Left hindlimb (tissue), 1 donor: ENCODE measurements around the gene UPK1B.
"Not testable (repeated sequence)": the region's sequence is repeated elsewhere in the genome, so short reads cannot be mapped to it uniquely, and the experiment has no call there.

Source experiments
- DNase-seq: peaks from one replicate; pipeline ENCODE4 v3.0.0-alpha.2; 2018

UPK1B gene

GRCh38 chr3:119173325-119173724, at the start of gene UPK1B:
Gene UPK1B (plus strand): TSS chr3:119173598. CDS start chr3:119186742, 13,144 bp downstream.
- no peak for DNase-seq

GRCh38 chr3:119125342-119125741, 48.1 kb upstream of the UPK1B start:
- DNase-seq = no peak

- DNase-seq = no peak
Measured at GRCh38 chr3:119125742-119126504, 47.5 kb upstream of the UPK1B start.

GRCh38 chr3:119130291-119130690, 43.1 kb upstream of the UPK1B start:
- not testable (repeated sequence) for DNase-seq

DNA sequence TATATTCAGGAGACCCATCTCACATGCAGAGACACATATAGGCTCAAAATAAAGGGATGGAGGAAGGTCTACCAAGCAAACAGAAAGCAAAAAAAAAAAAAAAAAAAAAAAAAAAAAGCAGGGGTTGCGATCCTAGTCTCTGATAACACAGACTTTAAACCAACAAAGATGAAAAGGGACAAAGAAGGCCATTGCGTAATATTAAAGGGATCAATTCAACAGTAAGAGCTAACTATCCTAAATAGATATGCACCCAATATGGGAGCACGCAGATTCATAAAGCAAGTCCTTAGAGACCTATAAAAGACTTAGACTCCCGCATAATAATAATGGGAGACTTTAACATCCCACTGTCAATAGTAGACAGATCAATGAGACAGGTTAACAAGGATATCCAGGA, 41.1 kb upstream of the UPK1B start:
- not testable (repeated sequence) for DNase-seq

- DNase-seq = not testable (repeated sequence)
Measured at GRCh38 chr3:119139360-119139759, 34.0 kb upstream of the UPK1B start.

DNA sequence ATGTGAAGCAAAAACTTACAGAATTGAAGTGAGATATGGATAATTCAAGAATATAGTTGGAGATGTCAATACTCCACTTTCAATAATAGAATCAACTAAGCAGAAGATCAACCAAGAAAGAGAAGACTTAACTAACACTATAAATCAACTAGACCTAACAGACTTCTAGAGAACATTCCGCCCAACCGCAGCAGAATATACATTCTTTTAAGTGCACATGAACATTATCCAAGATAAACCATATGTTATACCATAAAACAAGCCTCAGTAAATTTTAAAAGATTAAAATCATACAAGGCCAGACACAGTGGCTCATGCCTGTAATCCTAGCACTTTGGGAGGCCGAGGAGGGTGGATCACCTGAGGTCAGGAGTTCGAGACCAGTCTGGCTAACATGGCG, 32.9 kb upstream of the UPK1B start:
- DNase-seq = no peak

DNA sequence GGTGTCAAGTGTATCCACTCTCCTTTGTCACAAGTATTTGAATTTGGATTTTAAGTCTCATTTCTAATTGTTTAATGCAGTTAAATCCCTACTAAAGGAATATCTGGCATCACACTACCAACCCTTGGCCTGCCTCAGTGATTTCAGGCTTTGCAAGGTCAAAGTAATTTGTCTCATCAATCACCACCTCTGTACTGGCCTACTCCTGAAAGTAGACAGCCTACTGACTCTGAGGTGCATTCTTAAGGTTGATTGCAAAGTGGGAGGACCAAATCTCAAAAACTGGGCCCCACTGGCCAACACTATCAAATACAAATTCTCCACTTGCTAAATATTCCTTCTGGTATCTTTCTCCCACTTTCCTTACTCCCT, 28.3 kb upstream of the UPK1B start:
- no peak for DNase-seq

- peak; percentile 28 for DNase-seq
Measured at GRCh38 chr3:119145500-119146167, 27.8 kb upstream of the UPK1B start, which contains the start of gene TEX55. Gene TEX55 (plus strand): TSS chr3:119146165. CDS start chr3:119146190, 25 bp downstream.

GRCh38 chr3:119146578-119147375, 26.6 kb upstream of the UPK1B start:
- DNase-seq = no peak

DNA sequence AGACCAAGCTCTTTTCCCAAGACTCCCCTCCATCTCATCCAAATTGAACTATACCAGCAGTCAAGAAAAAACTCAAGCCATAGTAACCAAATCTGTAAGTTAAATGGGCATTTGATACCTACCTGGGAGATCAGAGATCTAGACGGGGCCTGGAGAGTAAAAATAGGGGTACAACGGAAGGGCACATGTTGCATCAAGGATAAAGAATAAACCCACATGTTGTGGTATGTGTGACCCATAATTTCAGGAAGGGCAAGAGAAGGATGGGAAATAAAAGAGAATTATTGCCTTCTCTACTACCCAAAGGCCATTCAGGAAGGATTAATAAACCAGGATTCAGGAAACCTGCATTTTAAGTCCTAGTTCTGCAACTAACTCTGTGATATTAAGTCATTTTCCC, 25.9 kb upstream of the UPK1B start:
- no peak for DNase-seq

DNA sequence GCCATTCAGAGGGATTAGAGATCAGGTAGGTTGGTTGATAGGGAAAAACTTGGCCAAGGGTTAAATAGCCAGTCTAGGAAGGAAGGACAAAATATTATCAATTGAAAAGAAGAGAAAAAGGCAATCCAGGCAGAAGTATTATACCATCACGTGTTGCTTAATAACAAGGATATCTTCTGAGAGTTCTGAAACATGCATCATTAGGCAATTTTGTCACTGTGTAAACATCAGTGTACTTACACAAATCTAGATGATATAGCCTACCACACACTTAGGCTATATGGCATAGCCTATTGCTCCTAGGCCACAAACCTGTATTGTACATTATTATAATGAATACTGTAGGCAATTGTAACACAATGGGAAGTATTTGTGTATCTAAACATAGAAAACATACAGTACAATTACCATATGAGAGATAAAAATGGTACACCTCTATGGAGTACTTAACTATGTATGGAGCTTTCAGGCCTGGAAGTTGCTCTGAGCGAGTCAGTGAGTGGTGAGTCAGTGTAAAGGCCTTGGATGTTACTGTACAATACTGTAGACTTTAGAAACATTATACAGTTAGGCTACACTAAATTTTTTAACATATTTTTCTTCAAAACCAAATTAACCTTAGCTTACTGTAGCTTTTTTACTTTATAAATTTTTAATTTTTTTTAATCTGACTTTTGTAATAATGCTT, 24.8 kb upstream of the UPK1B start:
- DNase-seq = no peak

- no peak for DNase-seq
Measured at GRCh38 chr3:119149484-119149883, 23.9 kb upstream of the UPK1B start.

GRCh38 chr3:119156868-119157267, 16.5 kb upstream of the UPK1B start:
- DNase-seq = no peak

GRCh38 chr3:119157971-119158370, 15.4 kb upstream of the UPK1B start:
- no peak for DNase-seq

DNA sequence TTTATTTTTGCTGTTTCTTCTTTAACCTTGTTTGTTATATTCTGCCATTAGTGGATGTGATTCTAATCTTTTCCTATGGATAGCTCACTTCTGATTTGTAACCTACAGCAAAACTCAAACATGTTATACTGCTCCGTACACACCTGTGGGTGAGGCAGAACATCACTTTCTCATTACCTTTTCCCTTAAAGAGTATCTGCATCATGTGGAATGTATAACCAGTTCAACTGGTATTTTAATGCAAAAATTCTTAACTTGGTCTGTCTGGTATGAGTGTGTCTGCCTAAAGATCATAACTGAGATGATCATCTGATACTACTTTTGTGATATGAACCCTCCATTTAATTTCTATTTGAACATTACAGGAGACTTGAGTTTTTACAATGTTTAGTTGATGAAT, 13.0 kb upstream of the UPK1B start:
- DNase-seq = no peak

- DNase-seq = no peak
Measured at GRCh38 chr3:119160815-119161214, 12.6 kb upstream of the UPK1B start.

- DNase-seq = no peak
Measured at GRCh38 chr3:119161240-119161639, 12.2 kb upstream of the UPK1B start.

DNA sequence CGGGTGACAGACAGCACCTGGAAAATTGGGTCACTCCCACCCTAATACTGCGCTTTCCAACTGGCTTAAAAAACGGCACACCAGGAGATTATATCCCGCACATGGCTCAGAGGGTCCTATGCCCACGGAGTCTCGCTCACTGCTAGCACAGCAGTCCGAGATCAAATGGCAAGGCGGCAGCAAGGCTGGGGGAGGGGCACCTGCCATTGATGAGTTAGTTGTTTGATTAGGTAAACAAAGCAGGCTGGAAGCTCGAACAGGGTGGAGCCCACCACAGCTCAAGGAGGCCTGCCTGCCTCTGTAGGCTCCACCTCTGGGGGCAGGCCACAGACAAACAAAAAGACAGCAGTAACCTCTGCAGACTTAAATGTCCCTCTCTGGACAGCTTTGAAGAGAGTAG, 8.7 kb upstream of the UPK1B start:
- DNase-seq = not testable (repeated sequence)

GRCh38 chr3:119170821-119171220, 2.6 kb upstream of the UPK1B start:
- no peak for DNase-seq

DNA sequence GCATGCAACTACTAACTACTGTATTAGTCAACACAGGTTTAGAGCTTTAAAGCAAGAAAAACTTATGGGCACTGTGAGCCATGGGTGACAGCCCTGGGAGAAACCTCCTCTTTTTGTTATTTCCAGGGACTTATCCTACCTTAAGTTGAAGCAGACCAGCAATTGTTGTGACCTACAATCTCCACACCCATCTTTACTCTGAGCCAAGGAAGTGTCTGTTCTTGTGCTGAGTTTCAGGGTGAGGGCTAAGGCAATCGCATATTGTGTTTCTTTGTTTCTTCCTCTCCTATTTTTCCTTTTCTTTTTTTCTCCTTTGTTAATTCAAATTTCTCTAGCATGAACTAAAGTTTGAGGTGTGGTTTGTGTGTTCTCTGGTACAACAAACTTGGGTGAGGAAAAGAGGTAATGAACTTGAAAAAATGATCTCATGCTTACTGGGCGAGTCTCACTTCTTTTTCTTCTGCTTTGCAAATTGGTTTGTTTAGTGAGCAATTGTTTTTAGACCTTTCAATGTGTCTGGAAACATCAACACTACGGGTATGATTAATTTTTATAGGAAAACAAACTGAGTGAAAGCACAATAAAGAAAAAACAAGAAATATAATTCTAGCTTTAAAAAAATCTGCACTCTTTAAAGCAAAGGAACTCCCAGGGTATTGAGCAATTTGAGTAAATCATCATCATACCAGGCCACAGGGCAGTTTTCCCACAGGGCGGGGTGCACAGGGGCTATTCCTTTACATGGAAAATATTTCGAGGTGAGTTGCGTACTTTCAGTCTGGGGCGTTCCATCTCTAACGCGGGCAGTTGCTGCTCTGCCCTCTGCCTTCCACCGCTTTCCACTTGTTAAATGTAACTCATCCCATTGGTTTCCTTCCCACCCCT, 2.7 kb downstream of the UPK1B start:
- no peak for DNase-seq

GRCh38 chr3:119176778-119177177, 3.4 kb downstream of the UPK1B start:
- no peak for DNase-seq
